Naive thymus-derived CD4-positive, alpha-beta T cell (primary cell): ENCODE measurements around the gene LRRIQ3. TPM values are rescaled to one million over a fixed set of nuclear protein-coding genes. Genes with fewer than 3 reads are reported as not detected.
"Not testable (repeated sequence)": the region's sequence is repeated elsewhere in the genome, so short reads cannot be mapped to it uniquely, and the experiment has no call there.

Experiments
- ATAC-seq: fragments of 150-1000 bp; cut with Tn5 transposase; 2 replicates; pipeline ENCODE4 v1.10.0; 2021; ENCODE audit warnings: mild to moderate bottlenecking, moderate library complexity
- CTCF ChIA-PET: fragments of 350-600 bp; sonication (Branson Sonifier 250); formaldehyde crosslinking; loops from one replicate; lab custom pipeline; 2021; ENCODE audit warnings: antibody characterized with exemption; lab: Charles Lee
- POLR2A ChIA-PET: fragments of 350-600 bp; sonication (Branson Sonifier 250); formaldehyde crosslinking; loops from one replicate; lab custom pipeline; 2021; ENCODE audit warnings: antibody characterized with exemption, inconsistent platforms; lab: Charles Lee
- DNase-seq, 9 donors: peaks; one replicate each; pipeline versions ENCODE4 v3.0.0 to v3.0.0-alpha.2; 2020 to 2022; ENCODE audit warnings: mixed read lengths in 1 of 9
- H3K27ac ChIP-seq: one replicate; pipeline ENCODE4 v1.7.0; 2013; ENCODE audit warnings: mild to moderate bottlenecking, low read depth, low read length, moderate library complexity
- H3K27me3 ChIP-seq, 2 donors: one replicate each; pipeline ENCODE4 v1.7.0; 2013; ENCODE audit warnings: low read length in 2 of 2, mild to moderate bottlenecking in 2 of 2, moderate library complexity in 2 of 2; ENCODE audit not compliant: control insufficient read depth in 2 of 2, insufficient read depth in 2 of 2
- H3K36me3 ChIP-seq, 3 experiments: 1 replicate in 2 of 3; 2 replicates in 1 of 3; pipeline ENCODE4 v1.7.0; 2013; ENCODE audit warnings: low read length in 3 of 3, mild to moderate bottlenecking in 3 of 3, moderate library complexity in 1 of 3; ENCODE audit not compliant: insufficient read depth in 3 of 3, control insufficient read depth in 2 of 3
- H3K4me1 ChIP-seq, 2 donors: one replicate each; pipeline ENCODE4 v1.7.0; 2013; ENCODE audit warnings: low read length in 2 of 2, mild to moderate bottlenecking in 2 of 2, moderate library complexity in 1 of 2; ENCODE audit not compliant: control insufficient read depth in 2 of 2, insufficient read depth in 2 of 2
- H3K4me3 ChIP-seq: 2 replicates; pipeline ENCODE4 v1.7.0; 2013; ENCODE audit warnings: mild to moderate bottlenecking, low read length
- H3K9me3 ChIP-seq, 3 experiments: 1 replicate in 2 of 3; 2 replicates in 1 of 3; pipeline ENCODE4 v1.7.0; 2013; ENCODE audit warnings: low read length in 3 of 3; ENCODE audit not compliant: control insufficient read depth in 2 of 3
- H3K27ac Mint-ChIP-seq, 9 donors: one replicate each; pipeline ENCODE4 v1.8.0; 2020 to 2022; ENCODE audit warnings: mixed read lengths in 9 of 9, mild to moderate bottlenecking in 8 of 9, moderate library complexity in 5 of 9, inconsistent platforms in 2 of 9
- H3K27me3 Mint-ChIP-seq, 5 donors: one replicate each; pipeline ENCODE4 v1.8.0; 2021 to 2022; ENCODE audit warnings: mixed read lengths in 5 of 5, mild to moderate bottlenecking in 1 of 5
- H3K36me3 Mint-ChIP-seq, 5 donors: one replicate each; pipeline ENCODE4 v1.8.0; 2020 to 2022; ENCODE audit warnings: mixed read lengths in 5 of 5, mild to moderate bottlenecking in 3 of 5, inconsistent platforms in 1 of 5
- H3K4me1 Mint-ChIP-seq, 7 donors: one replicate each; pipeline ENCODE4 v1.8.0; 2020 to 2022; ENCODE audit warnings: mixed read lengths in 7 of 7, mild to moderate bottlenecking in 3 of 7, inconsistent platforms in 1 of 7
- H3K4me3 Mint-ChIP-seq, 10 donors: one replicate each; pipeline ENCODE4 v1.8.0; 2020 to 2022; ENCODE audit warnings: mild to moderate bottlenecking in 10 of 10, mixed read lengths in 10 of 10, moderate library complexity in 6 of 10, inconsistent platforms in 2 of 10
- H3K9me3 Mint-ChIP-seq, 11 donors: one replicate each; pipeline ENCODE4 v1.8.0; 2020 to 2022; ENCODE audit warnings: mixed read lengths in 11 of 11, mild to moderate bottlenecking in 4 of 11, inconsistent platforms in 1 of 11, moderate library complexity in 1 of 11
- intact Hi-C, 2 donors: fragments of 100-400 bp; cut with micrococcal nuclease; formaldehyde crosslinking; loops; one replicate each; pipeline ENCODE4 v1.15.1; 2023
- polyA plus RNA-seq, 2 donors: library from polyadenylated mRNA; unstranded; fragments of 300-500 nt; fragmentation: Illumina TruSeq; gene quantifications; one replicate each; pipeline ENCODE4 v1.2.3, GENCODE V29; 2021
- total RNA-seq, 6 experiments: library from RNA in 5 of 6; stranded (reverse) in 5 of 6; gene quantifications; 1 replicate in 5 of 6; 2 replicates in 1 of 6; pipeline ENCODE4 v1.2.3 and lab custom pipeline; 2021 to 2026

The LRRIQ3 gene
- total and polyA plus RNA-seq, 7 experiments from 2014 or later = 0.32 to 3.5 (median 1.0) TPM

- H3K27me3 ChIP-seq = peaks cover 0 to 3% of the 10 kb centered on the region in 2 donors
- H3K9me3 ChIP-seq = no peaks in the 10 kb centered on the region
- no peak overlapping the region for H3K27ac ChIP-seq
- intact Hi-C loops = no loop called here
- DNase-seq (no peak), ATAC-seq (no peak)
- no peaks in the 10 kb centered on the region for H3K36me3 ChIP-seq
- POLR2A ChIA-PET = no interaction called here
- H3K4me3 ChIP-seq = no peak overlapping the region
- Mint-ChIP-seq H3K27ac (no peak overlapping the region), H3K4me3 (no peak overlapping the region), H3K27me3 (peaks cover 0 to 4% (median 0%) of the 10 kb centered on the region in 5 donors), H3K9me3 (peaks cover 0 to 4% (median 0%) of the 10 kb centered on the region in 11 donors), H3K36me3 (no peaks in the 10 kb centered on the region), H3K4me1 (no peaks in the 10 kb centered on the region)
- H3K4me1 ChIP-seq = no peaks in the 10 kb centered on the region
- CTCF ChIA-PET = interaction anchor here (0.6 kb wide), 1 partner anchor 9 kb away, joined by 3 read pairs; no protein-coding TSS in a partner anchor
Observed at GRCh38 chr1:74160046-74160445, 37.9 kb downstream of the LRRIQ3 start.

- H3K27me3 ChIP-seq = no peaks in the 10 kb centered on the region
- Mint-ChIP-seq H3K36me3 (no peaks in the 10 kb centered on the region), H3K27ac (no peak overlapping the region), H3K27me3 (no peaks in the 10 kb centered on the region), H3K4me1 (no peaks in the 10 kb centered on the region), H3K4me3 (no peak overlapping the region), H3K9me3 (peaks cover 0 to 11% (median 2%) of the 10 kb centered on the region in 11 donors)
- H3K4me3 ChIP-seq = no peak overlapping the region
- no peaks in the 10 kb centered on the region for H3K36me3 ChIP-seq
- H3K9me3 ChIP-seq = no peaks in the 10 kb centered on the region
- no peak overlapping the region for H3K27ac ChIP-seq
- ChIA-PET POLR2A (no interaction called here), CTCF (no interaction called here)
- H3K4me1 ChIP-seq = no peaks in the 10 kb centered on the region
- DNase-seq (no peak), ATAC-seq (no peak)
- intact Hi-C loops = no loop called here
Observed at GRCh38 chr1:74145086-74145485, 52.9 kb downstream of the LRRIQ3 start.

GRCh38 chr1:74117370-74117769 is 80.6 kb downstream of the LRRIQ3 start:
- H3K4me3 ChIP-seq, H3K27me3 ChIP-seq, H3K9me3 Mint-ChIP-seq, H3K4me1 Mint-ChIP-seq, H3K4me3 Mint-ChIP-seq, intact Hi-C loops, H3K27ac ChIP-seq, H3K36me3 ChIP-seq, H3K36me3 Mint-ChIP-seq, H3K9me3 ChIP-seq, H3K27ac Mint-ChIP-seq, POLR2A ChIA-PET, ATAC-seq, H3K4me1 ChIP-seq, CTCF ChIA-PET, H3K27me3 Mint-ChIP-seq, DNase-seq: not testable (repeated sequence)

- H3K27ac Mint-ChIP-seq = no peak overlapping the region
- Histone ChIP-seq H3K27ac (no peak overlapping the region), H3K9me3 (no peaks in the 10 kb centered on the region), H3K4me1 (no peaks in the 10 kb centered on the region), H3K4me3 (no peak overlapping the region), H3K27me3 (no peaks in the 10 kb centered on the region), H3K36me3 (no peaks in the 10 kb centered on the region)
- no peak overlapping the region for H3K4me3 Mint-ChIP-seq
- intact Hi-C loops = no loop called here
- CTCF ChIA-PET = no interaction called here
- peaks cover 0 to 6% (median 0%) of the 10 kb centered on the region in 5 donors for H3K27me3 Mint-ChIP-seq
- no peak for ATAC-seq
- no peaks in the 10 kb centered on the region for H3K9me3 Mint-ChIP-seq
- H3K36me3 Mint-ChIP-seq = no peaks in the 10 kb centered on the region
- no peaks in the 10 kb centered on the region for H3K4me1 Mint-ChIP-seq
- POLR2A ChIA-PET = no interaction called here
- no peak for DNase-seq
Observed at GRCh38 chr1:74113333-74113732, 84.6 kb downstream of the LRRIQ3 start.

- no peak overlapping the region for H3K4me3 ChIP-seq
- H3K4me1 ChIP-seq = no peaks in the 10 kb centered on the region
- no peaks in the 10 kb centered on the region for H3K36me3 Mint-ChIP-seq
- no peaks in the 10 kb centered on the region for H3K9me3 ChIP-seq
- H3K27me3 Mint-ChIP-seq = peaks cover 0 to 6% (median 0%) of the 10 kb centered on the region in 5 donors
- H3K4me1 Mint-ChIP-seq = no peaks in the 10 kb centered on the region
- H3K9me3 Mint-ChIP-seq = peaks cover 0 to 8% (median 0%) of the 10 kb centered on the region in 11 donors
- DNase-seq (no peak), ATAC-seq (no peak)
- no peak overlapping the region for H3K27ac Mint-ChIP-seq
- ChIA-PET POLR2A (no interaction called here), CTCF (no interaction called here)
- intact Hi-C loops = no loop called here
- no peaks in the 10 kb centered on the region for H3K36me3 ChIP-seq
- H3K27ac ChIP-seq = no peak overlapping the region
- H3K27me3 ChIP-seq = no peaks in the 10 kb centered on the region
- no peak overlapping the region for H3K4me3 Mint-ChIP-seq
Observed at GRCh38 chr1:74107394-74107793, 90.6 kb downstream of the LRRIQ3 start.

GRCh38 chr1:74091371-74091770 is 106.6 kb downstream of the LRRIQ3 start:
- Mint-ChIP-seq H3K4me1 (no peaks in the 10 kb centered on the region), H3K9me3 (peaks cover 2 to 27% (median 9%) of the 10 kb centered on the region in 11 donors), H3K27ac (no peak overlapping the region), H3K27me3 (no peaks in the 10 kb centered on the region), H3K36me3 (no peaks in the 10 kb centered on the region), H3K4me3 (no peak overlapping the region)
- ATAC-seq = no peak
- POLR2A ChIA-PET = no interaction called here
- CTCF ChIA-PET = no interaction called here
- DNase-seq = no peak
- Histone ChIP-seq H3K4me1 (no peaks in the 10 kb centered on the region), H3K4me3 (no peak overlapping the region), H3K27ac (no peak overlapping the region), H3K27me3 (no peaks in the 10 kb centered on the region), H3K9me3 (peaks cover 0 to 4% (median 0%) of the 10 kb centered on the region in 3 experiments), H3K36me3 (no peaks in the 10 kb centered on the region)
- intact Hi-C loops = no loop called here

GRCh38 chr1:74083128-74083527 is 114.8 kb downstream of the LRRIQ3 start:
- DNase-seq (no peak), ATAC-seq (no peak)
- H3K4me3 ChIP-seq = no peak overlapping the region
- no peak overlapping the region for H3K27ac ChIP-seq
- CTCF ChIA-PET = no interaction called here
- Mint-ChIP-seq H3K9me3 (peaks cover 0 to 2% (median 0%) of the 10 kb centered on the region in 11 donors), H3K4me1 (no peaks in the 10 kb centered on the region), H3K27ac (no peak overlapping the region), H3K27me3 (no peaks in the 10 kb centered on the region), H3K36me3 (no peaks in the 10 kb centered on the region), H3K4me3 (no peak overlapping the region)
- H3K36me3 ChIP-seq = no peaks in the 10 kb centered on the region
- H3K4me1 ChIP-seq = no peaks in the 10 kb centered on the region
- POLR2A ChIA-PET = no interaction called here
- intact Hi-C loops = no loop called here
- no peaks in the 10 kb centered on the region for H3K27me3 ChIP-seq
- H3K9me3 ChIP-seq = no peaks in the 10 kb centered on the region
